ENCODE measurements around the gene UFSP2. TPM values are rescaled to one million over a fixed set of nuclear protein-coding genes. Genes with fewer than 3 reads are reported as not detected.

UFSP2 gene
- total RNA-seq, 1 donor from 2014 or later: 27.5 TPM

- FAIRE-seq (no peak), DNase-seq (ENCODE audit: low read depth) (no peak)
- H2AFZ ChIP-seq (ENCODE audit: low read depth, low read length): no peak overlapping the region
- TF ChIP-seq EZH2 (IDR thresholded peaks at IDR 0.05; ENCODE audit: insufficient read depth, low read length): no peak
- TF ChIP-seq, protein P1, sequence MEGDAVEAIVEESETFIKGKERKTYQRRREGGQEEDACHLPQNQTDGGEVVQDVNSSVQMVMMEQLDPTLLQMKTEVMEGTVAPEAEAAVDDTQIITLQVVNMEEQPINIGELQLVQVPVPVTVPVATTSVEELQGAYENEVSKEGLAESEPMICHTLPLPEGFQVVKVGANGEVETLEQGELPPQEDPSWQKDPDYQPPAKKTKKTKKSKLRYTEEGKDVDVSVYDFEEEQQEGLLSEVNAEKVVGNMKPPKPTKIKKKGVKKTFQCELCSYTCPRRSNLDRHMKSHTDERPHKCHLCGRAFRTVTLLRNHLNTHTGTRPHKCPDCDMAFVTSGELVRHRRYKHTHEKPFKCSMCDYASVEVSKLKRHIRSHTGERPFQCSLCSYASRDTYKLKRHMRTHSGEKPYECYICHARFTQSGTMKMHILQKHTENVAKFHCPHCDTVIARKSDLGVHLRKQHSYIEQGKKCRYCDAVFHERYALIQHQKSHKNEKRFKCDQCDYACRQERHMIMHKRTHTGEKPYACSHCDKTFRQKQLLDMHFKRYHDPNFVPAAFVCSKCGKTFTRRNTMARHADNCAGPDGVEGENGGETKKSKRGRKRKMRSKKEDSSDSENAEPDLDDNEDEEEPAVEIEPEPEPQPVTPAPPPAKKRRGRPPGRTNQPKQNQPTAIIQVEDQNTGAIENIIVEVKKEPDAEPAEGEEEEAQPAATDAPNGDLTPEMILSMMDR (IDR thresholded peaks at IDR 0.05; ENCODE audit: insufficient read depth, low read depth, low read length): no peak
- H3K9me3 ChIP-seq (ENCODE audit: insufficient read depth, low read depth, low read length): no peaks in the 10 kb centered on the region
- peaks cover 5% of the 10 kb centered on the region for H3K4me1 ChIP-seq (ENCODE audit: insufficient read depth, low read length)
- H3K4me2 ChIP-seq (ENCODE audit: low read length): no peak overlapping the region
- H3K79me2 ChIP-seq (ENCODE audit: insufficient read depth, low read length): no peaks in the 10 kb centered on the region
- no peaks in the 10 kb centered on the region for H4K20me1 ChIP-seq (ENCODE audit: insufficient read depth, low read length)
- Mint-ChIP-seq H3K4me1 (ENCODE audit: low read depth, unreplicated experiment) (peaks cover 9% of the 10 kb centered on the region), H3K36me3 (ENCODE audit: low read depth, unreplicated experiment) (peaks cover 33% of the 10 kb centered on the region), H3K27ac (ENCODE audit: unreplicated experiment) (no peak overlapping the region), H3K27me3 (ENCODE audit: low read depth, unreplicated experiment) (no peaks in the 10 kb centered on the region), H3K4me3 (ENCODE audit: unreplicated experiment) (no peak overlapping the region), H3K9me3 (ENCODE audit: unreplicated experiment) (no peaks in the 10 kb centered on the region)
- H3K4me3 ChIP-seq (ENCODE audit: insufficient read depth, low read depth, low read length): no peak overlapping the region
- peaks cover 6% of the 10 kb centered on the region for H3K36me3 ChIP-seq (ENCODE audit: insufficient read depth, low read length)
- H3K27me3 ChIP-seq (ENCODE audit: insufficient read depth, low read length): no peaks in the 10 kb centered on the region
- H3K9ac ChIP-seq (ENCODE audit: low read length): no peak overlapping the region
- H3K27ac ChIP-seq (ENCODE audit: low read depth, low read length): no peak overlapping the region
Observed at GRCh38 chr4:185352741-185353140, 73.0 kb downstream of the UFSP2 start.

DNA sequence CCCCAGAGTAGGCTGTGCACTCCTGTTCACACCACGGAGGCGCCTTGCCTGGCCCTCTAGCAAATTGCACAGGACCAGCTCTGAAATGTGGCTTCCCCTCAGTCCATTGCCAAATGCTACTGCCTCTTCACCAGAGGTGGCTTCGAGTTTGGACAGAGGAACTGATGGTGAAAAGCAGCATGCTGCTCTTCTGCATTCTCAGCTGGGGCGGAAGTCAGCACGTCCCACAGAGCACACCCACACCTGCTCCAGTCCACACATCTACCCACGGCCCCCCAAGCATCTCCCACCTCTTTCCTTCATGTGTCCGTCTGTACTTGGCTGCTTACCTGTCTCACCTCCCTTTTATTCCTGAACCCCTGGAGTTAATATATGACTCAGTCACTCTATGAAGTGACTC lies 73.6 kb downstream of the UFSP2 start:
- Histone ChIP-seq H2AFZ (ENCODE audit: low read depth, low read length) (no peak overlapping the region), H3K79me2 (ENCODE audit: insufficient read depth, low read length) (no peaks in the 10 kb centered on the region), H3K4me3 (ENCODE audit: insufficient read depth, low read depth, low read length) (no peak overlapping the region), H3K27me3 (ENCODE audit: insufficient read depth, low read length) (no peaks in the 10 kb centered on the region), H4K20me1 (ENCODE audit: insufficient read depth, low read length) (no peaks in the 10 kb centered on the region), H3K36me3 (ENCODE audit: insufficient read depth, low read length) (peaks cover 6% of the 10 kb centered on the region), H3K9ac (ENCODE audit: low read length) (no peak overlapping the region), H3K27ac (ENCODE audit: low read depth, low read length) (no peak overlapping the region), H3K9me3 (ENCODE audit: insufficient read depth, low read depth, low read length) (no peaks in the 10 kb centered on the region), H3K4me2 (ENCODE audit: low read length) (no peak overlapping the region), H3K4me1 (ENCODE audit: insufficient read depth, low read length) (no peaks in the 10 kb centered on the region)
- H3K27me3 Mint-ChIP-seq (ENCODE audit: low read depth, unreplicated experiment): no peaks in the 10 kb centered on the region
- H3K9me3 Mint-ChIP-seq (ENCODE audit: unreplicated experiment): no peaks in the 10 kb centered on the region
- H3K27ac Mint-ChIP-seq (ENCODE audit: unreplicated experiment): no peak overlapping the region
- H3K36me3 Mint-ChIP-seq (ENCODE audit: low read depth, unreplicated experiment): peaks cover 34% of the 10 kb centered on the region
- TF ChIP-seq, protein P1 (IDR thresholded peaks at IDR 0.05; ENCODE audit: insufficient read depth, low read depth, low read length): no peak
- no peak for TF ChIP-seq EZH2 (IDR thresholded peaks at IDR 0.05; ENCODE audit: insufficient read depth, low read length)
- DNase-seq (ENCODE audit: low read depth) (no peak), FAIRE-seq (no peak)
- H3K4me3 Mint-ChIP-seq (ENCODE audit: unreplicated experiment): no peak overlapping the region
- peaks cover 5% of the 10 kb centered on the region for H3K4me1 Mint-ChIP-seq (ENCODE audit: low read depth, unreplicated experiment)

DNA sequence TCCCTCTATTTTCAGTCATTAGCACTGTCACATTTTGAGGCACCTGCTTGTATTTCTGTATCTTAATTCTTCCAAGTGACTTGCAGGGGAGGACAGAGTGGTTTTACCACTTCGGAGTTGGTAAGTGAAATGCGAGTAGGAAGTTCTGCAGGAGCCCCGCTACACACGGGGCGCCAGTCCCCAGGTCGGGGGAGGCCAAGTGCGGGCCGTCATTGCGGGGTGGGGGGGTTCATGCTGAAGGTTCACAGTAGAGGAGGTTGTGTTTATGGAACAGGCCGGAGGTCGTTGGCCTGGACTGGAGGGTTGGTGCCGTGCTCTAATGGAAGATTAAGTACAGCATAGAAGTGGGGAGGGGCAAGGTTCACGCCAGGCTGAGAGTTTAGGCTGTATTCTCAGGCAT lies 74.1 kb downstream of the UFSP2 start:
- no peak for FAIRE-seq
- Histone ChIP-seq H4K20me1 (ENCODE audit: insufficient read depth, low read length) (no peaks in the 10 kb centered on the region), H3K27ac (ENCODE audit: low read depth, low read length) (no peak overlapping the region), H3K4me2 (ENCODE audit: low read length) (no peak overlapping the region), H3K27me3 (ENCODE audit: insufficient read depth, low read length) (no peaks in the 10 kb centered on the region), H3K79me2 (ENCODE audit: insufficient read depth, low read length) (no peaks in the 10 kb centered on the region), H2AFZ (ENCODE audit: low read depth, low read length) (no peak overlapping the region), H3K9me3 (ENCODE audit: insufficient read depth, low read depth, low read length) (no peaks in the 10 kb centered on the region), H3K4me3 (ENCODE audit: insufficient read depth, low read depth, low read length) (no peak overlapping the region), H3K9ac (ENCODE audit: low read length) (no peak overlapping the region), H3K36me3 (ENCODE audit: insufficient read depth, low read length) (peaks cover 6% of the 10 kb centered on the region), H3K4me1 (ENCODE audit: insufficient read depth, low read length) (no peaks in the 10 kb centered on the region)
- TF ChIP-seq EZH2 (IDR thresholded peaks at IDR 0.05; ENCODE audit: insufficient read depth, low read length): no peak
- TF ChIP-seq, protein P1 (IDR thresholded peaks at IDR 0.05; ENCODE audit: insufficient read depth, low read depth, low read length): no peak
- Mint-ChIP-seq H3K4me3 (ENCODE audit: unreplicated experiment) (no peak overlapping the region), H3K4me1 (ENCODE audit: low read depth, unreplicated experiment) (peaks cover 5% of the 10 kb centered on the region), H3K36me3 (ENCODE audit: low read depth, unreplicated experiment) (peaks cover 39% of the 10 kb centered on the region), H3K27ac (ENCODE audit: unreplicated experiment) (no peak overlapping the region), H3K9me3 (ENCODE audit: unreplicated experiment) (no peaks in the 10 kb centered on the region), H3K27me3 (ENCODE audit: low read depth, unreplicated experiment) (no peaks in the 10 kb centered on the region)
- no peak for DNase-seq (ENCODE audit: low read depth)

Other genes with a start within 250 kb of the UFSP2 start
- 22.1 and 22.7 TPM in 2 replicates for gene CFAP97, start 222.0 kb downstream of the UFSP2 start, total RNA-seq
- gene SNX25, start 216.4 kb downstream of the UFSP2 start, total RNA-seq: 29.2 and 29.5 TPM in 2 replicates
- 0.26 and 0.27 TPM in 2 replicates for gene LRP2BP, start 30.0 kb downstream of the UFSP2 start, total RNA-seq
- gene ANKRD37, start 29.1 kb downstream of the UFSP2 start, total RNA-seq: 6.1 and 7.9 TPM in 2 replicates
- gene CCDC110, start 45.8 kb upstream of the UFSP2 start, total RNA-seq: 0.39 and 1.2 TPM in 2 replicates
- gene PDLIM3, start 109.5 kb upstream of the UFSP2 start, total RNA-seq: 28.5 and 30.7 TPM in 2 replicates